Esophagus squamous epithelium (tissue), 4 donors: ENCODE data around the gene NLRP12.

ENCODE experiments used
- CTCF ChIP-seq, 6 experiments: fragments of 450-650 bp in 4 of 6; fragments of 200-600 bp in 2 of 6; sonication (generic) in 2 of 6; IDR thresholded peaks; one replicate each; pipeline ENCODE4 v1.5.1; 2016 to 2019; ENCODE audit warnings: antibody characterized with exemption in 6 of 6, mild to moderate bottlenecking in 4 of 6, moderate library complexity in 4 of 6
- POLR2A ChIP-seq, 4 donors: fragments of 450-650 bp; IDR thresholded peaks; one replicate each; pipeline ENCODE4 v1.6.1; 2017; ENCODE audit warnings: antibody characterized with exemption in 4 of 4, mild to moderate bottlenecking in 4 of 4, moderate library complexity in 3 of 4

- TF ChIP-seq CTCF (IDR thresholded peaks at IDR 0.05): no peak
- no peak for TF ChIP-seq POLR2A (IDR thresholded peaks at IDR 0.05)
Observed at GRCh38 chr19:53826876-53827275, 2.8 kb upstream of the NLRP12 start.
